Activated naive CD4-positive, alpha-beta T cell treated with anti-CD3 and anti-CD28 coated beads, Interleukin-2, amount 50 U/mL, for 24 hours (primary cell): ENCODE measurements around the gene SLC35D3.
"Not testable (repeated sequence)": the region's sequence is repeated elsewhere in the genome, so short reads cannot be mapped to it uniquely, and the experiment has no call there.

ENCODE experiments used
- H3K27ac Mint-ChIP-seq: one replicate; pipeline ENCODE4 v1.8.0; 2021; ENCODE audit warnings: mild to moderate bottlenecking, mixed read lengths
- H3K27me3 Mint-ChIP-seq: one replicate; pipeline ENCODE4 v1.8.0; 2021; ENCODE audit warnings: mixed read lengths
- H3K36me3 Mint-ChIP-seq: one replicate; pipeline ENCODE4 v1.8.0; 2021; ENCODE audit warnings: mixed read lengths
- H3K4me1 Mint-ChIP-seq: one replicate; pipeline ENCODE4 v1.8.0; 2021; ENCODE audit warnings: mixed read lengths
- H3K4me3 Mint-ChIP-seq: one replicate; pipeline ENCODE4 v1.8.0; 2021; ENCODE audit warnings: mild to moderate bottlenecking, mixed read lengths
- H3K9me3 Mint-ChIP-seq: one replicate; pipeline ENCODE4 v1.8.0; 2021; ENCODE audit warnings: mixed read lengths

The SLC35D3 gene

GRCh38 chr6:136921936-136922684 is at the start of gene SLC35D3:
SLC35D3 (plus strand) TSS chr6:136922301; CDS start chr6:136922429, 128 bp downstream.
- Mint-ChIP-seq H3K9me3 (no peaks in the 10 kb centered on the region), H3K27ac (no peak within 1 kb of the TSS), H3K27me3 (peaks cover 29% of the 10 kb centered on the region)

GRCh38 chr6:136873748-136874147 is 48.4 kb upstream of the SLC35D3 start:
- no peak overlapping the region for H3K4me3 Mint-ChIP-seq
- H3K27me3 Mint-ChIP-seq = no peaks in the 10 kb centered on the region
- peaks cover 11% of the 10 kb centered on the region for H3K4me1 Mint-ChIP-seq
- H3K9me3 Mint-ChIP-seq = peaks cover 10% of the 10 kb centered on the region
- peaks cover 39% of the 10 kb centered on the region for H3K36me3 Mint-ChIP-seq
- no peak overlapping the region for H3K27ac Mint-ChIP-seq

More at GRCh38 chr6:136921936-136922684, at the start of gene SLC35D3:
- Mint-ChIP-seq H3K4me1 (peaks cover 19% of the 10 kb centered on the region), H3K4me3 (peak within 1 kb of the TSS; percentile 83), H3K36me3 (peaks cover 1% of the 10 kb centered on the region)

- not testable (repeated sequence) for H3K27ac Mint-ChIP-seq, H3K27me3 Mint-ChIP-seq, H3K4me3 Mint-ChIP-seq
- Mint-ChIP-seq H3K9me3 (peaks cover 10% of the 10 kb centered on the region), H3K4me1 (peaks cover 11% of the 10 kb centered on the region), H3K36me3 (peaks cover 37% of the 10 kb centered on the region)
Measured at GRCh38 chr6:136876469-136876868, 45.6 kb upstream of the SLC35D3 start.

- Mint-ChIP-seq H3K4me3 (no peak overlapping the region), H3K4me1 (peaks cover 11% of the 10 kb centered on the region), H3K9me3 (no peaks in the 10 kb centered on the region), H3K27me3 (no peaks in the 10 kb centered on the region), H3K27ac (no peak overlapping the region), H3K36me3 (peaks cover 24% of the 10 kb centered on the region)
Measured at GRCh38 chr6:136880748-136881460, 41.2 kb upstream of the SLC35D3 start.

GRCh38 chr6:136886091-136886490 is 36.0 kb upstream of the SLC35D3 start:
- Mint-ChIP-seq H3K4me3 (no peak overlapping the region), H3K27ac (no peak overlapping the region), H3K4me1 (peaks cover 10% of the 10 kb centered on the region), H3K36me3 (peaks cover 13% of the 10 kb centered on the region), H3K27me3 (no peaks in the 10 kb centered on the region), H3K9me3 (no peaks in the 10 kb centered on the region)

- Mint-ChIP-seq H3K27me3 (no peaks in the 10 kb centered on the region), H3K4me1 (peaks cover 10% of the 10 kb centered on the region), H3K27ac (no peak overlapping the region), H3K4me3 (no peak overlapping the region), H3K9me3 (no peaks in the 10 kb centered on the region), H3K36me3 (peaks cover 15% of the 10 kb centered on the region)
Measured at GRCh38 chr6:136887953-136888352, 34.1 kb upstream of the SLC35D3 start.

- H3K27ac Mint-ChIP-seq = no peak overlapping the region
- peaks cover 10% of the 10 kb centered on the region for H3K4me1 Mint-ChIP-seq
- no peaks in the 10 kb centered on the region for H3K9me3 Mint-ChIP-seq
- H3K36me3 Mint-ChIP-seq = peaks cover 18% of the 10 kb centered on the region
- H3K4me3 Mint-ChIP-seq = no peak overlapping the region
- H3K27me3 Mint-ChIP-seq = no peaks in the 10 kb centered on the region
Measured at GRCh38 chr6:136889271-136890193, 32.6 kb upstream of the SLC35D3 start.

GRCh38 chr6:136890194-136890839 is 31.8 kb upstream of the SLC35D3 start:
- Mint-ChIP-seq H3K4me1 (peaks cover 10% of the 10 kb centered on the region), H3K4me3 (no peak overlapping the region), H3K9me3 (no peaks in the 10 kb centered on the region), H3K27ac (no peak overlapping the region), H3K27me3 (no peaks in the 10 kb centered on the region), H3K36me3 (peaks cover 18% of the 10 kb centered on the region)

- H3K36me3 Mint-ChIP-seq = peaks cover 15% of the 10 kb centered on the region
Measured at GRCh38 chr6:136890986-136891385, 31.1 kb upstream of the SLC35D3 start.

GRCh38 chr6:136893187-136893586 is 28.9 kb upstream of the SLC35D3 start:
- H3K4me1 Mint-ChIP-seq = peaks cover 5% of the 10 kb centered on the region

More at GRCh38 chr6:136890986-136891385, 31.1 kb upstream of the SLC35D3 start:
- Mint-ChIP-seq H3K27me3 (no peaks in the 10 kb centered on the region), H3K9me3 (no peaks in the 10 kb centered on the region), H3K27ac (no peak overlapping the region), H3K4me3 (no peak overlapping the region), H3K4me1 (peaks cover 10% of the 10 kb centered on the region)

GRCh38 chr6:136895901-136896300 is 26.2 kb upstream of the SLC35D3 start:
- no peaks in the 10 kb centered on the region for H3K9me3 Mint-ChIP-seq
- no peak overlapping the region for H3K4me3 Mint-ChIP-seq
- peaks cover 19% of the 10 kb centered on the region for H3K36me3 Mint-ChIP-seq
- H3K27me3 Mint-ChIP-seq = no peaks in the 10 kb centered on the region
- H3K4me1 Mint-ChIP-seq = no peaks in the 10 kb centered on the region
- H3K27ac Mint-ChIP-seq = no peak overlapping the region

More at GRCh38 chr6:136893187-136893586, 28.9 kb upstream of the SLC35D3 start:
- Mint-ChIP-seq H3K4me3 (no peak overlapping the region), H3K27me3 (no peaks in the 10 kb centered on the region), H3K9me3 (no peaks in the 10 kb centered on the region), H3K36me3 (peaks cover 12% of the 10 kb centered on the region), H3K27ac (no peak overlapping the region)

GRCh38 chr6:136897071-136897470 is 25.0 kb upstream of the SLC35D3 start:
- Mint-ChIP-seq H3K36me3 (peaks cover 24% of the 10 kb centered on the region), H3K4me1 (no peaks in the 10 kb centered on the region), H3K27me3 (no peaks in the 10 kb centered on the region), H3K4me3 (no peak overlapping the region), H3K27ac (no peak overlapping the region), H3K9me3 (no peaks in the 10 kb centered on the region)

GRCh38 chr6:136901212-136901784 is 20.8 kb upstream of the SLC35D3 start:
- no peak overlapping the region for H3K27ac Mint-ChIP-seq
- H3K27me3 Mint-ChIP-seq = no peaks in the 10 kb centered on the region
- H3K9me3 Mint-ChIP-seq = no peaks in the 10 kb centered on the region
- H3K4me1 Mint-ChIP-seq = no peaks in the 10 kb centered on the region
- H3K4me3 Mint-ChIP-seq = no peak overlapping the region
- peaks cover 25% of the 10 kb centered on the region for H3K36me3 Mint-ChIP-seq

GRCh38 chr6:136904477-136904876 is 17.6 kb upstream of the SLC35D3 start:
- H3K36me3 Mint-ChIP-seq = peaks cover 25% of the 10 kb centered on the region
- H3K4me3 Mint-ChIP-seq, H3K27me3 Mint-ChIP-seq, H3K4me1 Mint-ChIP-seq, H3K27ac Mint-ChIP-seq, H3K9me3 Mint-ChIP-seq: not testable (repeated sequence)

GRCh38 chr6:136914947-136915346 is 7.2 kb upstream of the SLC35D3 start:
- Mint-ChIP-seq H3K4me3 (no peak overlapping the region), H3K27ac (no peak overlapping the region), H3K9me3 (no peaks in the 10 kb centered on the region), H3K36me3 (peaks cover 28% of the 10 kb centered on the region), H3K4me1 (peaks cover under 1% of the 10 kb centered on the region), H3K27me3 (peaks cover 7% of the 10 kb centered on the region)
